ENCODE data around the gene SLC45A2. TPM values are rescaled to one million over a fixed set of nuclear protein-coding genes. Genes with fewer than 3 reads are reported as not detected.
A peak's percentile ranks its signal among the peaks of the same experiment; 100 is the strongest.

SLC45A2 gene
- polyA plus RNA-seq, 1 of the 3 experiments (the other 2 are of a cell fraction) = 0.02 TPM

GRCh38 chr5:33973271-33973670, 11.2 kb downstream of the SLC45A2 start:
- no peak overlapping the region for H3K9ac ChIP-seq
- H3K27me3 ChIP-seq (ENCODE audit: insufficient read depth) = no peaks in the 10 kb centered on the region
- no peak overlapping the region for H3K27ac ChIP-seq (ENCODE audit: low read depth in 2 of 2, low read length in 1 of 2)
- H4K20me1 ChIP-seq (ENCODE audit: insufficient read depth) = no peaks in the 10 kb centered on the region
- H3K36me3 ChIP-seq (replicated peaks in 1 of 2; ENCODE audit: control insufficient read depth in 1 of 2, insufficient read depth in 2 of 2, low read length in 1 of 2) = no peaks in the 10 kb centered on the region
- H2AFZ ChIP-seq (ENCODE audit: low read depth) = no peak overlapping the region
- no peak for TF ChIP-seq TEAD4 (IDR thresholded peaks at IDR 0.05; ENCODE audit: borderline replicate concordance, insufficient read depth)
- no peak for TF ChIP-seq FOXJ3 (CRISPR knock-in tag; IDR thresholded peaks at IDR 0.05)
- CTCF ChIA-PET = no interaction called here
- H3K9me2 ChIP-seq = no peaks in the 10 kb centered on the region
- DNase-seq = no peak
- H3K4me3 ChIP-seq (ENCODE audit: low read depth in 2 of 2, low read length in 1 of 2) = no peak overlapping the region
- no peak overlapping the region for H3K4me2 ChIP-seq
- H3K9me3 ChIP-seq = no peaks in the 10 kb centered on the region
- no peaks in the 10 kb centered on the region for H3K79me2 ChIP-seq (ENCODE audit: insufficient read depth)
- WGBS (ENCODE audit: low lambda C conversion rate) = 32% methylated on average over 2 of the region's 2 CpGs
- no peaks in the 10 kb centered on the region for H3F3A ChIP-seq (replicated peaks; ENCODE audit: insufficient read depth)
- POLR2A ChIA-PET = no interaction called here
- H3K4me1 ChIP-seq (ENCODE audit: control insufficient read depth in 1 of 2, insufficient read depth in 2 of 2, low read depth in 1 of 2, low read length in 1 of 2) = peaks cover 0 to 5% of the 10 kb centered on the region in 2 experiments; a peak in 1 of 4 replicates

GRCh38 chr5:33969572-33970452, 14.7 kb downstream of the SLC45A2 start:
- H3K9ac ChIP-seq = no peak overlapping the region
- DNase-seq = peak; percentile 32
- H3K36me3 ChIP-seq (replicated peaks in 1 of 2; ENCODE audit: control insufficient read depth in 1 of 2, insufficient read depth in 2 of 2, low read length in 1 of 2) = no peaks in the 10 kb centered on the region
- peaks cover 0 to 7% of the 10 kb centered on the region in 2 experiments; a peak in 1 of 4 replicates for H3K4me1 ChIP-seq (ENCODE audit: control insufficient read depth in 1 of 2, insufficient read depth in 2 of 2, low read depth in 1 of 2, low read length in 1 of 2)
- H4K20me1 ChIP-seq (ENCODE audit: insufficient read depth) = no peaks in the 10 kb centered on the region
- no peak overlapping the region for H3K27ac ChIP-seq (ENCODE audit: low read depth in 2 of 2, low read length in 1 of 2)
- H3K4me2 ChIP-seq = no peak overlapping the region
- no peak overlapping the region; a peak in 1 of 4 replicates for H3K4me3 ChIP-seq (ENCODE audit: low read depth in 2 of 2, low read length in 1 of 2)
- ChIA-PET CTCF (interaction anchor here (0.6 to 2.8 kb wide), 16 partner anchors 8 to 1185 kb away, joined by 3 to 15 read pairs (median 3); no protein-coding TSS in a partner anchor), POLR2A (no interaction called here)
- no peaks in the 10 kb centered on the region for H3K79me2 ChIP-seq (ENCODE audit: insufficient read depth)
- H3F3A ChIP-seq (replicated peaks; ENCODE audit: insufficient read depth) = no peaks in the 10 kb centered on the region
- peak; percentile 66 for TF ChIP-seq RAD21 (IDR thresholded peaks at IDR 0.05; ENCODE audit: low read length)
- peak; percentile 52 for TF ChIP-seq SMC3 (IDR thresholded peaks at IDR 0.05; ENCODE audit: low read depth, low read length)
- TF ChIP-seq CTCF (IDR thresholded peaks at IDR 0.05) = peak; percentile 68
- no peak for TF ChIP-seq EP300 (IDR thresholded peaks at IDR 0.05; ENCODE audit: borderline replicate concordance in 1 of 2, low read depth in 1 of 2, low read length in 1 of 2)
- WGBS (ENCODE audit: low lambda C conversion rate) = 46% methylated on average over 10 of the region's 10 CpGs
- H2AFZ ChIP-seq (ENCODE audit: low read depth) = no peak overlapping the region
- H3K27me3 ChIP-seq (ENCODE audit: insufficient read depth) = no peaks in the 10 kb centered on the region
- no peaks in the 10 kb centered on the region for H3K9me3 ChIP-seq
- no peaks in the 10 kb centered on the region for H3K9me2 ChIP-seq
